HG03378 (cell line): ENCODE data around the gene PPP1R16B.

ENCODE experiments used
- ATAC-seq: cut with Tn5 transposase; IDR thresholded peaks from one replicate; pipeline ENCODE4 v1.9.1; 2021; ENCODE audit warnings: mild to moderate bottlenecking, moderate library complexity; ENCODE audit not compliant: unreplicated experiment

PPP1R16B gene

GRCh38 chr20:38805502-38805957, at the start of gene PPP1R16B:
Gene PPP1R16B (plus strand): TSS chr20:38805697. CDS start chr20:38835926, 30,229 bp downstream.
- ATAC-seq, result no peak

GRCh38 chr20:38757145-38757775, 48.2 kb upstream of the PPP1R16B start:
- ATAC-seq, result no peak

- no peak for ATAC-seq
Measured at GRCh38 chr20:38759106-38759505, 46.4 kb upstream of the PPP1R16B start.

- no peak for ATAC-seq
Measured at GRCh38 chr20:38760978-38761377, 44.5 kb upstream of the PPP1R16B start.

- ATAC-seq, result no peak
Measured at GRCh38 chr20:38762174-38762573, 43.3 kb upstream of the PPP1R16B start.

GRCh38 chr20:38763616-38764015, 41.9 kb upstream of the PPP1R16B start:
- no peak for ATAC-seq

- no peak for ATAC-seq
Measured at GRCh38 chr20:38764567-38765318, 40.8 kb upstream of the PPP1R16B start.

GRCh38 chr20:38766071-38766470, 39.4 kb upstream of the PPP1R16B start:
- ATAC-seq, result no peak

GRCh38 chr20:38769376-38770295, 35.9 kb upstream of the PPP1R16B start:
- ATAC-seq, result no peak

GRCh38 chr20:38770546-38770945, 35.0 kb upstream of the PPP1R16B start:
- ATAC-seq, result no peak

- no peak for ATAC-seq
Measured at GRCh38 chr20:38770970-38771369, 34.5 kb upstream of the PPP1R16B start.

GRCh38 chr20:38771621-38772020, 33.9 kb upstream of the PPP1R16B start:
- ATAC-seq, result no peak

GRCh38 chr20:38774167-38774566, 31.3 kb upstream of the PPP1R16B start:
- ATAC-seq, result no peak

- no peak for ATAC-seq
Measured at GRCh38 chr20:38776363-38776762, 29.1 kb upstream of the PPP1R16B start.

GRCh38 chr20:38779247-38780097, 26.0 kb upstream of the PPP1R16B start:
- no peak for ATAC-seq

- no peak for ATAC-seq
Measured at GRCh38 chr20:38782275-38782674, 23.2 kb upstream of the PPP1R16B start.

- no peak for ATAC-seq
Measured at GRCh38 chr20:38787870-38788269, 17.6 kb upstream of the PPP1R16B start.

GRCh38 chr20:38789503-38790199, 15.8 kb upstream of the PPP1R16B start:
- no peak for ATAC-seq

- no peak for ATAC-seq
Measured at GRCh38 chr20:38790200-38791053, 15.1 kb upstream of the PPP1R16B start.
